Mammary epithelial cell (primary cell): ENCODE data around the gene CCDC85C.

Experiments
- CTCF ChIP-seq, 2 donors: IDR thresholded peaks in 1 of 2; conservative IDR thresholded peaks in 1 of 2; 2 replicates each; pipeline ENCODE4 v1.5.1; 2011 to 2012; ENCODE audit warnings: inconsistent platforms in 2 of 2, low read length in 2 of 2, mild to moderate bottlenecking in 2 of 2, control low read depth in 1 of 2, low read depth in 1 of 2; ENCODE audit not compliant: insufficient read depth in 1 of 2; ENCODE audit errors: extremely low read depth in 1 of 2
- EZH2 ChIP-seq: IDR thresholded peaks from 2 replicates; pipeline ENCODE4 v1.6.1; 2012; ENCODE audit warnings: low read length, inconsistent platforms, borderline replicate concordance

- TF ChIP-seq EZH2 (no peak), CTCF (conservative IDR thresholded peaks at IDR 0.05 in 1 of 2, IDR thresholded peaks at IDR 0.05 in 1 of 2; ENCODE audit: extremely low read depth in 1 of 2, insufficient read depth in 1 of 2, low read depth in 1 of 2, low read length in 2 of 2) (no peak)
Observed at GRCh38 chr14:99463974-99464373, 140.0 kb downstream of the CCDC85C start.
